HepG2 (cell line): ENCODE results near the gene SCEL. TPM values are rescaled to one million over a fixed set of nuclear protein-coding genes. Genes with fewer than 3 reads are reported as not detected.

Experiments used
- ATAC-seq: fragments of 200-7000 bp; cut with Tn5 transposase; 3 replicates; pipeline ENCODE4 v1.9.1; 2020; ENCODE audit warnings: mild to moderate bottlenecking, moderate library complexity
- BruUV-seq: library from RNA; stranded (reverse); fragments of 400-500 nt; replicated peaks from 2 replicates; lab custom pipeline; 2021; lab: Mats Ljungman, UMichigan
- CTCF ChIA-PET: fragments of 300-600 bp; formaldehyde crosslinking; extraction: SDS; loops from one replicate; lab custom pipeline; 2021; ENCODE audit warnings: low total read pairs, inconsistent platforms, low intra/inter-chr PET ratio; lab: Yijun Ruan, JAX
- POLR2A ChIA-PET: fragments of 350-600 bp; sonication (Branson Sonifier 250); formaldehyde crosslinking; loops from one replicate; lab custom pipeline; 2020; ENCODE audit warnings: antibody characterized with exemption, inconsistent platforms; lab: Yijun Ruan, JAX
- DNase-seq: peaks from one replicate; pipeline ENCODE4 v3.0.0-alpha.2; 2015; ENCODE audit warnings: low spot score
- FAIRE-seq: peaks from 3 replicates; lab custom pipeline; 2011; peaks lifted over from hg19 to GRCh38; lab: Jason Lieb, UNC
- H2AFZ ChIP-seq: one replicate; pipeline ENCODE4 v1.6.1; 2011; ENCODE audit warnings: low read length, inconsistent platforms
- H3K27ac ChIP-seq: fragments of 300-600 bp; 3 replicates; pipeline ENCODE4 v1.8.0; 2011; ENCODE audit warnings: mixed run types, mild to moderate bottlenecking, mixed read lengths, low read length, inconsistent platforms; ENCODE audit not compliant: insufficient read depth; ENCODE audit errors: extremely low read length
- H3K27me3 ChIP-seq, 2 experiments: fragments of 200-600 bp in 1 of 2; 2 replicates in 1 of 2; 3 replicates in 1 of 2; pipeline versions ENCODE4 v1.6.0 to v1.8.0; 2011; ENCODE audit warnings: low read length in 2 of 2, mild to moderate bottlenecking in 2 of 2, moderate library complexity in 2 of 2, inconsistent platforms in 1 of 2; ENCODE audit not compliant: insufficient read depth in 2 of 2, control insufficient read depth in 1 of 2
- H3K36me3 ChIP-seq, 2 experiments: fragments of 200-600 bp in 1 of 2; replicated peaks in 1 of 2; 2 replicates in 1 of 2; 3 replicates in 1 of 2; pipeline versions ENCODE4 v1.5.1 to v1.8.0; 2011; ENCODE audit warnings: low read length in 2 of 2, inconsistent platforms in 1 of 2; ENCODE audit not compliant: insufficient read depth in 2 of 2, control insufficient read depth in 1 of 2
- H3K4me1 ChIP-seq: 2 replicates; pipeline ENCODE4 v1.5.1; 2012; ENCODE audit warnings: low read length, inconsistent platforms; ENCODE audit not compliant: insufficient read depth
- H3K4me2 ChIP-seq: 2 replicates; pipeline ENCODE4 v1.6.0; 2011; ENCODE audit warnings: low read depth, low read length, inconsistent platforms
- H3K4me3 ChIP-seq, 3 experiments: fragments of 200-600 bp in 1 of 3; sonication (generic), shearing (Covaris generic) in 1 of 3; replicated peaks in 1 of 3; 2 replicates each; pipeline ENCODE4 v1.5.1; 2011 to 2016; ENCODE audit warnings: low read length in 3 of 3, inconsistent platforms in 2 of 3, low read depth in 2 of 3, mild to moderate bottlenecking in 2 of 3, control low read depth in 1 of 3, mixed read lengths in 1 of 3; ENCODE audit not compliant: insufficient read depth in 1 of 3
- H3K79me2 ChIP-seq: one replicate; pipeline ENCODE4 v1.6.1; 2011; ENCODE audit warnings: low read length, inconsistent platforms; ENCODE audit not compliant: insufficient read depth
- H3K9ac ChIP-seq: 2 replicates; pipeline ENCODE4 v1.6.0; 2011; ENCODE audit warnings: mild to moderate bottlenecking, low read depth, low read length, inconsistent platforms; ENCODE audit not compliant: insufficient read depth
- H3K9me3 ChIP-seq: 2 replicates; pipeline ENCODE4 v1.5.1; 2012; ENCODE audit warnings: mild to moderate bottlenecking, low read length
- H4K20me1 ChIP-seq: 2 replicates; pipeline ENCODE4 v1.6.0; 2011; ENCODE audit warnings: inconsistent platforms, mild to moderate bottlenecking, low read length, moderate library complexity; ENCODE audit not compliant: insufficient read depth
- FOSL1 ChIP-seq: sonication (generic); formaldehyde crosslinking; IDR thresholded peaks from 2 replicates; pipeline ENCODE4 v1.9.0; 2021; ENCODE audit warnings: missing genetic modification reagents, borderline replicate concordance
- NFYC ChIP-seq: IDR thresholded peaks from 2 replicates; pipeline ENCODE4 v1.6.1; 2016; ENCODE audit warnings: missing genetic modification reagents, missing compliant biosample characterization
- NR2C2 ChIP-seq: sonication (generic); formaldehyde crosslinking; IDR thresholded peaks from 2 replicates; pipeline ENCODE4 v1.4.0; 2020; ENCODE audit warnings: missing genetic modification reagents, mild to moderate bottlenecking, moderate library complexity, borderline replicate concordance
- PREB ChIP-seq: sonication (generic); formaldehyde crosslinking; IDR thresholded peaks from 2 replicates; pipeline ENCODE4 v1.4.0; 2020; ENCODE audit warnings: missing genetic modification reagents
- RAD51 ChIP-seq: fragments of 450-650 bp; IDR thresholded peaks from 2 replicates; pipeline ENCODE4 v1.6.1; 2016; ENCODE audit warnings: borderline replicate concordance
- SNAPC5 ChIP-seq: sonication (generic); formaldehyde crosslinking; IDR thresholded peaks from 2 replicates; pipeline ENCODE4 v1.8.1; 2023; ENCODE audit warnings: mild to moderate bottlenecking, missing genetic modification reagents, borderline replicate concordance
- TERF1 ChIP-seq: sonication (generic); formaldehyde crosslinking; IDR thresholded peaks from 2 replicates; pipeline ENCODE4 v1.8.0; 2022; ENCODE audit warnings: mild to moderate bottlenecking, missing genetic modification reagents, moderate library complexity
- ZNF224 ChIP-seq: sonication (generic); formaldehyde crosslinking; IDR thresholded peaks from 2 replicates; pipeline ENCODE4 v1.5.0; 2020; ENCODE audit warnings: mild to moderate bottlenecking, missing genetic modification reagents
- ZNF281 ChIP-seq: sonication (generic); formaldehyde crosslinking; IDR thresholded peaks from 2 replicates; pipeline ENCODE4 v1.4.0; 2020; ENCODE audit warnings: missing genetic modification reagents, borderline replicate concordance
- ZNF543 ChIP-seq: sonication (generic); formaldehyde crosslinking; IDR thresholded peaks from 2 replicates; pipeline ENCODE4 v1.4.0; 2020; ENCODE audit warnings: mild to moderate bottlenecking, missing genetic modification reagents
- ZSCAN20 ChIP-seq: sonication (generic); formaldehyde crosslinking; IDR thresholded peaks from 2 replicates; pipeline ENCODE4 v1.4.0; 2020; ENCODE audit warnings: missing genetic modification reagents, mild to moderate bottlenecking, borderline replicate concordance
- WGBS: methylation state at CpG from one replicate; pipeline ENCODE4 v1.1.6; 2017; ENCODE audit warnings: low lambda C conversion rate; 5-methylcytosine and 5-hydroxymethylcytosine counted together
- in situ Hi-C: cut with HindIII; loops from 2 replicates; pipeline ENCODE4 v1.10.0; 2017; ENCODE audit warnings: low pct_unique_long_range_greater_than_20kb; ENCODE audit not compliant: extremely low pct_ligation_motif_present
- intact Hi-C: fragments of 100-400 bp; cut with micrococcal nuclease; formaldehyde crosslinking; loops from one replicate; pipeline ENCODE4 v1.10.0; 2022; ENCODE audit not compliant: unreplicated experiment
- polyA plus RNA-seq, 8 experiments: library from polyadenylated mRNA; depleted of rRNA in 3 of 8; stranded (reverse) in 7 of 8; unstranded in 1 of 8; fragments of >200 nt; fragmentation: Illumina TruSeq in 4 of 8; extraction: Trizol in 4 of 8; gene quantifications; 2 replicates each; pipeline versions ENCODE4 v1.2.1 to v1.2.3, GENCODE V29; 2011 to 2016; ENCODE audit warnings: low read depth in 4 of 8, missing spikeins in 1 of 8, mixed read lengths in 1 of 8; ENCODE audit not compliant: insufficient read depth in 1 of 8
- total RNA-seq, 5 experiments: library from RNA; depleted of rRNA; stranded (reverse); fragments of >200 nt; fragmentation: Illumina TruSeq; extraction: Trizol; gene quantifications; 2 replicates each; pipeline ENCODE4 v1.2.3, GENCODE V29; 2016; ENCODE audit warnings: low read depth in 1 of 5
- TF ChIP-seq, protein P1 (sequence below): fragments of 450-650 bp; IDR thresholded peaks from 2 replicates; pipeline ENCODE4 v1.6.1; 2016

Gene SCEL
- total and polyA plus RNA-seq, 2 of the 13 experiments (the other 11 are each of a cell fraction or from before 2014, with no cell fraction given): not detected

GRCh38 chr13:77522444-77522843, 13.1 kb upstream of the SCEL start:
- FAIRE-seq: no peak
- Histone ChIP-seq H3K79me2 (no peaks in the 10 kb centered on the region), H3K27me3 (no peaks in the 10 kb centered on the region), H4K20me1 (no peaks in the 10 kb centered on the region), H3K4me1 (no peaks in the 10 kb centered on the region), H3K36me3 (no peaks in the 10 kb centered on the region), H3K27ac (no peak overlapping the region), H3K4me3 (no peak overlapping the region), H3K9me3 (no peaks in the 10 kb centered on the region), H3K9ac (no peak overlapping the region), H3K4me2 (no peak overlapping the region), H2AFZ (no peak overlapping the region)
- no peak for ATAC-seq
- 29% methylated on average over 3 of the region's 3 CpGs for WGBS
- POLR2A ChIA-PET: no interaction called here
- in situ Hi-C loops: no loop called here
- intact Hi-C loops: no loop called here
- no peak for DNase-seq
- TF ChIP-seq, protein P1, sequence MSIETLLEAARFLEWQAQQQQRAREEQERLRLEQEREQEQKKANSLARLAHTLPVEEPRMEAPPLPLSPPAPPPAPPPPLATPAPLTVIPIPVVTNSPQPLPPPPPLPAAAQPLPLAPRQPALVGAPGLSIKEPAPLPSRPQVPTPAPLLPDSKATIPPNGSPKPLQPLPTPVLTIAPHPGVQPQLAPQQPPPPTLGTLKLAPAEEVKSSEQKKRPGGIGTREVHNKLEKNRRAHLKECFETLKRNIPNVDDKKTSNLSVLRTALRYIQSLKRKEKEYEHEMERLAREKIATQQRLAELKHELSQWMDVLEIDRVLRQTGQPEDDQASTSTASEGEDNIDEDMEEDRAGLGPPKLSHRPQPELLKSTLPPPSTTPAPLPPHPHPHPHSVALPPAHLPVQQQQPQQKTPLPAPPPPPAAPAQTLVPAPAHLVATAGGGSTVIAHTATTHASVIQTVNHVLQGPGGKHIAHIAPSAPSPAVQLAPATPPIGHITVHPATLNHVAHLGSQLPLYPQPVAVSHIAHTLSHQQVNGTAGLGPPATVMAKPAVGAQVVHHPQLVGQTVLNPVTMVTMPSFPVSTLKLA: peak; percentile 34; the same call in 1 of the 2 replicates
- TF ChIP-seq NR2C2: no peak
- CTCF ChIA-PET: no interaction called here
- BruUV-seq: no TSS peak

GRCh38 chr13:77523386-77523785, 12.1 kb upstream of the SCEL start:
- H2AFZ ChIP-seq: no peak overlapping the region
- intact Hi-C loops: no loop called here
- CTCF ChIA-PET: no interaction called here
- H3K4me2 ChIP-seq: no peak overlapping the region
- H3K27ac ChIP-seq: no peak overlapping the region
- FAIRE-seq (no peak), DNase-seq (no peak), ATAC-seq (no peak)
- no peak overlapping the region for H3K4me3 ChIP-seq
- H3K4me1 ChIP-seq: no peaks in the 10 kb centered on the region
- H3K9ac ChIP-seq: no peak overlapping the region
- in situ Hi-C loops: no loop called here
- no peaks in the 10 kb centered on the region for H3K27me3 ChIP-seq
- POLR2A ChIA-PET: no interaction called here
- no peaks in the 10 kb centered on the region for H3K9me3 ChIP-seq
- WGBS: 27% methylated on average over 4 of the region's 4 CpGs
- no peaks in the 10 kb centered on the region for H3K36me3 ChIP-seq
- no peaks in the 10 kb centered on the region for H3K79me2 ChIP-seq
- H4K20me1 ChIP-seq: no peaks in the 10 kb centered on the region
- BruUV-seq: no TSS peak
- TF ChIP-seq ZNF543 (no peak), FOSL1 (no peak), ZNF224 (no peak), RAD51 (no peak), SNAPC5 (CRISPR knock-in tag) (no peak), ZSCAN20 (CRISPR knock-in tag) (no peak), TERF1 (CRISPR knock-in tag) (no peak), ZNF281 (CRISPR knock-in tag) (no peak), NFYC (CRISPR knock-in tag) (no peak), PREB (CRISPR knock-in tag) (no peak)
